Ovary (tissue), 9 donors: ENCODE data around the gene KSR1. TPM values are rescaled to one million over a fixed set of nuclear protein-coding genes. Genes with fewer than 3 reads are reported as not detected.

Experiments used
- DNase-seq, 5 donors: peaks; one replicate each; pipeline ENCODE4 v3.0.0-alpha.2; 2019 to 2020
- H3K27ac ChIP-seq, 2 donors: fragments of 200-600 bp; one replicate each; pipeline versions ENCODE4 v1.5.1 to v1.8.0; 2019 to 2022
- H3K27me3 ChIP-seq: fragments of 200-600 bp; one replicate; pipeline ENCODE4 v1.8.0; 2022
- H3K36me3 ChIP-seq: fragments of 200-600 bp; sonication (generic); one replicate; pipeline ENCODE4 v1.5.1; 2019
- H3K4me1 ChIP-seq: one replicate; pipeline ENCODE4 v1.8.1; 2013; ENCODE audit warnings: mild to moderate bottlenecking, moderate library complexity; ENCODE audit not compliant: insufficient read depth
- H3K4me3 ChIP-seq: fragments of 200-600 bp; sonication (generic); one replicate; pipeline ENCODE4 v1.5.1; 2017
- H3K9me3 ChIP-seq, 2 donors: fragments of 200-600 bp in 1 of 2; sonication (generic) in 1 of 2; one replicate each; pipeline versions ENCODE4 v1.5.1 to v1.8.1; 2013 to 2019; ENCODE audit warnings: mild to moderate bottlenecking in 1 of 2, moderate library complexity in 1 of 2
- EP300 ChIP-seq: sonication (generic); formaldehyde crosslinking; IDR thresholded peaks from one replicate; pipeline ENCODE4 v1.6.1; 2017; ENCODE audit warnings: antibody characterized with exemption
- POLR2A ChIP-seq: fragments of 450-650 bp; IDR thresholded peaks from one replicate; pipeline ENCODE4 v1.6.1; 2017; ENCODE audit warnings: antibody characterized with exemption, mild to moderate bottlenecking, moderate library complexity
- WGBS, 3 donors: extraction: QIAGEN DNeasy Blood & Tissue Kit in 1 of 3; methylation state at CpG; one replicate each; pipeline versions ENCODE4 v1.1.5 to v1.1.7; 2013 to 2017; 5-methylcytosine and 5-hydroxymethylcytosine counted together
- intact Hi-C, 4 donors: fragments of 100-400 bp; cut with DNase I; formaldehyde crosslinking; loops; one replicate each; pipeline versions ENCODE4 v1.11.0 to v1.15.1; 2022 to 2023
- polyA plus RNA-seq, 2 donors: library from polyadenylated mRNA; stranded (reverse); fragments of 200-250 nt in 1 of 2; fragments of 350-450 nt in 1 of 2; fragmentation: Illumina TruSeq in 1 of 2; extraction: RNeasy Lipid Tissue Mini Kit (QIAGEN cat#74804) in 1 of 2; gene quantifications; one replicate each; pipeline ENCODE4 v1.2.3, GENCODE V29; 2013 to 2014
- total RNA-seq, 7 donors: library from RNA; depleted of rRNA in 2 of 7; stranded (reverse); fragments of >200 nt in 2 of 7; fragmentation: NEBNext Ultra II Directional in 3 of 7; extraction: Animal tissue kit (Norgen Biotek cat#: 25700) in 3 of 7; gene quantifications; one replicate each; pipeline versions ENCODE4 v1.1.0 to v1.2.4, GENCODE V29; 2016 to 2023
- TF ChIP-seq, protein P1 (sequence below), 3 donors: fragments of 450-650 bp in 2 of 3; fragments of 200-600 bp in 1 of 3; IDR thresholded peaks; one replicate each; pipeline versions ENCODE4 v1.5.1 to v1.8.0; 2016 to 2022; ENCODE audit warnings: antibody characterized with exemption in 3 of 3, mild to moderate bottlenecking in 1 of 3
- donor health status: DM: no; HTN: no; CAD: no; lungs with moderate emphysema.
- donor health status: DM: no; HTN: no; CAD: no.
- donor health status: Bipolar disorder and iron deficiency.
- donor health status: DM: yes; HTN: yes; CAD: no.
- donor health status: DM: no; HTN: no; CAD: no.
- donor health status: DM: yes; HTN: yes; CAD: no.

KSR1 gene
- total and polyA plus RNA-seq, 9 donors: 27.7 to 84.8 (median 39.5) TPM

- Histone ChIP-seq H3K27ac (no peak overlapping the region), H3K27me3 (no peaks in the 10 kb centered on the region), H3K36me3 (no peaks in the 10 kb centered on the region), H3K4me1 (peaks cover 6% of the 10 kb centered on the region), H3K9me3 (no peaks in the 10 kb centered on the region), H3K4me3 (no peak overlapping the region)
- TF ChIP-seq POLR2A (no peak), EP300 (no peak)
- TF ChIP-seq, protein P1, sequence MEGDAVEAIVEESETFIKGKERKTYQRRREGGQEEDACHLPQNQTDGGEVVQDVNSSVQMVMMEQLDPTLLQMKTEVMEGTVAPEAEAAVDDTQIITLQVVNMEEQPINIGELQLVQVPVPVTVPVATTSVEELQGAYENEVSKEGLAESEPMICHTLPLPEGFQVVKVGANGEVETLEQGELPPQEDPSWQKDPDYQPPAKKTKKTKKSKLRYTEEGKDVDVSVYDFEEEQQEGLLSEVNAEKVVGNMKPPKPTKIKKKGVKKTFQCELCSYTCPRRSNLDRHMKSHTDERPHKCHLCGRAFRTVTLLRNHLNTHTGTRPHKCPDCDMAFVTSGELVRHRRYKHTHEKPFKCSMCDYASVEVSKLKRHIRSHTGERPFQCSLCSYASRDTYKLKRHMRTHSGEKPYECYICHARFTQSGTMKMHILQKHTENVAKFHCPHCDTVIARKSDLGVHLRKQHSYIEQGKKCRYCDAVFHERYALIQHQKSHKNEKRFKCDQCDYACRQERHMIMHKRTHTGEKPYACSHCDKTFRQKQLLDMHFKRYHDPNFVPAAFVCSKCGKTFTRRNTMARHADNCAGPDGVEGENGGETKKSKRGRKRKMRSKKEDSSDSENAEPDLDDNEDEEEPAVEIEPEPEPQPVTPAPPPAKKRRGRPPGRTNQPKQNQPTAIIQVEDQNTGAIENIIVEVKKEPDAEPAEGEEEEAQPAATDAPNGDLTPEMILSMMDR (IDR thresholded peaks at IDR 0.05): no peak
- 93 to 97% (median 94%) methylated on average over 8 of the region's 8 CpGs for WGBS, 3 donors
- no peak for DNase-seq
- intact Hi-C loops: no loop called here
These were observed 47.4 kb downstream of the KSR1 start for GRCh38 chr17:27503611-27504010.

- H3K4me3 ChIP-seq: no peak overlapping the region
- intact Hi-C loops: no loop called here
These were observed 48.1 kb downstream of the KSR1 start for GRCh38 chr17:27504188-27504995.

DNA sequence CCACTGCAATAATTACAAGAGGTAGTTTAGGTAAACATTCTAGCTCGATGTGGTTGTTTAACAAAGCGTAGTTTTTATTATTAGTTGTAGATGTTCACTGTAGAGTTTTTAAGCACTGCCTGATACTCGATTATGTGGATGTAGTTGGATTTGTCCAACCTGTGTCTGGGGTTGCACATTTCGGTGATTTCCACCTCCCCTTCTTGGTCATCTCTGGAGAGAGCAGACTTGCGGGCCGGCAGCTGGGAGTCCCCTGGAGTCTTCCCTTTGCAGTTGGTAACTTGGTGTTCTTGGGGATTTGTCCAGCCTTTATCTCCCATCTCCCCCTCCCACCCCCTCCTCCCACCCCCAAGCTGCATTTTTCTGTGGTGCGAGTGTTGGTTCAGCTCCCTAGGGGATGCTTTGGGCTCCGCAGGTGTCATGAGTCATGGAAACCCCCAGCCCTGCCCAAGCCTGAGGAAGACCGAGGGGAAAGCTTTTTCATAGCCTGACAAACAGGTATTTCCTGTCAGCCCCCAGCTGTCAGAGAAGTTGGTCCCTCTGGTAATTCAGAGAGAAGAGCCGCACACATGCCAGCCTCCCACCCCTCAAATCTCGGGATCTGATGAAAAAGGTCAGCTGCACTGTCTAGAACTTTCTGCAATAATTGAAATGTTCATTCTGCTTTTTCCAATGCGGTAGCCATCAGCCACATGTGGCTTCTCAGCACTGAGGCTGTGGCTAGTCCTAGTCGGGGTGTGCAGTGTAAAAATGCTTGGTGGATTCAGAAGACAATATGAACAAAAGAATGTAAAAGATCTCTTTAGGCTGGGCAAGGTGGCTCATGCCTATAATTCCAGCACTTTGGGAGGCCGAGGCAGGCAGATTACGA, 50.3 kb downstream of the KSR1 start:
- Histone ChIP-seq H3K27me3 (no peaks in the 10 kb centered on the region), H3K4me1 (peaks cover 8% of the 10 kb centered on the region), H3K9me3 (no peaks in the 10 kb centered on the region), H3K27ac (no peak overlapping the region), H3K36me3 (no peaks in the 10 kb centered on the region), H3K4me3 (no peak overlapping the region)
- intact Hi-C loops: no loop called here
- DNase-seq: no peak
- WGBS, 3 donors: 70 to 75% (median 72%) methylated on average over 15 of the region's 15 CpGs
- TF ChIP-seq EP300 (no peak), POLR2A (no peak)
- TF ChIP-seq, protein P1 (IDR thresholded peaks at IDR 0.05): no peak

More at GRCh38 chr17:27504188-27504995, 48.1 kb downstream of the KSR1 start:
- Histone ChIP-seq H3K4me1 (peaks cover 6% of the 10 kb centered on the region), H3K27ac (no peak overlapping the region), H3K27me3 (no peaks in the 10 kb centered on the region), H3K9me3 (no peaks in the 10 kb centered on the region), H3K36me3 (no peaks in the 10 kb centered on the region)
- no peak for DNase-seq
- WGBS, 3 donors: 75 to 83% (median 76%) methylated on average over 15 of the region's 15 CpGs
- TF ChIP-seq POLR2A: no peak
- TF ChIP-seq, protein P1 (IDR thresholded peaks at IDR 0.05): no peak
- no peak for TF ChIP-seq EP300

DNA sequence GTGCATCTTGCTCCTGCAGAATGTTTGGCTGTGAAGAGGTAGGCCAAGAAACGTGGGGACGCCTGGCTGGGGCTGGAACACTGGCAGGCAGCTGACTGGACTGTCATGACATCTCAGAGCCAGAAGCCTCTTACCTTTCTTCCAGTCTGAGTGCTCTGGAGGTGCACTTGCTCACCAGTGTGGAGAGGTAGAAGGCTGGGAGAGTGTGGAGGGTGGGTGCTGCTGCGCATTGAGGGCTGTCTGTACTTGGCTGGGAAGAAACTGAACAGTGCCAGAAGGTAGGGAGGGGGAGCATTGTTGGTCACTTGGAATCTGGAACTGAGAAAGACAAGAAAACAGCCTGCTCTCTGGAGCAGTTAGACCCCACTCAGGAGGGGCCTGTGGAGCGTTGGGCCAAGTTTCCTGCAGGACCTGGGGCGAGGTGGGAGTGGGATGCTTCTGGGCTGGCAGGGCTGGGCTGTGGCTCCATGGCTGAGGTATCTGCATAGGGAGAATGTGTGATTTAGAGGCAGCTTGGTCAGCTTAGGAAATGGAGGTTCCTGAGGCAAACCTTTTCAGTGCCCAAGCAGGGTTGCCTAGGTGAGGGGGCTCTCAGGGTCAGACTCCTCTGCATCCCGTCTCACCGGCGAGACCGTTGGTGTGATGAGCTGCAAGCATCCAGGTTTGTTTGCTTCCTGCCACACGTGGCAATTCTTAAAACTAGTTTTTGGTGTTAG, 55.1 kb downstream of the KSR1 start:
- no peak for DNase-seq
- 54 to 68% (median 65%) methylated on average over 10 of the region's 10 CpGs for WGBS, 3 donors
- TF ChIP-seq POLR2A (no peak), EP300 (no peak)
- TF ChIP-seq, protein P1 (IDR thresholded peaks at IDR 0.05): no peak
- intact Hi-C loops: no loop called here
- Histone ChIP-seq H3K27ac (no peak overlapping the region), H3K36me3 (no peaks in the 10 kb centered on the region), H3K27me3 (no peaks in the 10 kb centered on the region), H3K4me3 (no peak overlapping the region), H3K9me3 (no peaks in the 10 kb centered on the region), H3K4me1 (peaks cover 4% of the 10 kb centered on the region)
